SK-N-SH (cell line): ENCODE results near the gene PRX. TPM values are rescaled to one million over a fixed set of nuclear protein-coding genes. Genes with fewer than 3 reads are reported as not detected.

Experiments
- CTCF ChIA-PET: fragments of 300-600, 350-600 bp; formaldehyde crosslinking; extraction: SDS; loops from one replicate; lab custom pipeline; 2021; lab: Yijun Ruan, JAX
- POLR2A ChIA-PET: fragments of 350-600 bp; sonication (Branson Sonifier 250); formaldehyde crosslinking; extraction: SDS; loops from one replicate; lab custom pipeline; 2020; ENCODE audit warnings: antibody characterized with exemption, inconsistent platforms; lab: Yijun Ruan, JAX
- DNase-seq: peaks from one replicate; pipeline ENCODE4 v3.0.0; 2012
- H2AFZ ChIP-seq: fragments of 200-600 bp; sonication (generic); 2 replicates; pipeline ENCODE4 v1.8.1; 2016; ENCODE audit warnings: antibody characterized with exemption, mild to moderate bottlenecking, low read depth
- H3F3A ChIP-seq: fragments of 200-600 bp; sonication (generic); replicated peaks from 2 replicates; pipeline ENCODE3; 2016; ENCODE audit warnings: antibody characterized with exemption, mild to moderate bottlenecking; ENCODE audit not compliant: insufficient read depth
- H3K27ac ChIP-seq, 2 experiments: fragments of 200-500 bp in 1 of 2; fragments of 200-600 bp in 1 of 2; sonication (Bioruptor generic) in 1 of 2; sonication (generic), shearing (Covaris generic) in 1 of 2; 2 replicates each; pipeline versions ENCODE4 v1.5.1 to v1.6.1; 2014 to 2016; ENCODE audit warnings: low read depth in 2 of 2, inconsistent platforms in 1 of 2, low read length in 1 of 2, mild to moderate bottlenecking in 1 of 2, mixed read lengths in 1 of 2
- H3K27me3 ChIP-seq: fragments of 200-600 bp; sonication (generic), shearing (Covaris generic); 2 replicates; pipeline ENCODE4 v1.6.1; 2016; ENCODE audit warnings: mixed run types; ENCODE audit not compliant: insufficient read depth
- H3K36me3 ChIP-seq, 2 experiments: fragments of 200-500 bp in 1 of 2; fragments of 200-600 bp in 1 of 2; sonication (Bioruptor generic) in 1 of 2; sonication (generic) in 1 of 2; replicated peaks in 1 of 2; 2 replicates each; pipeline versions ENCODE3 to v1.5.1; 2014 to 2016; ENCODE audit warnings: low read length in 1 of 2, mild to moderate bottlenecking in 1 of 2; ENCODE audit not compliant: insufficient read depth in 2 of 2, control insufficient read depth in 1 of 2
- H3K4me1 ChIP-seq, 2 experiments: fragments of 200-500 bp in 1 of 2; fragments of 200-600 bp in 1 of 2; sonication (Bioruptor generic) in 1 of 2; sonication (generic), shearing (Covaris generic) in 1 of 2; 2 replicates each; pipeline versions ENCODE4 v1.5.1 to v1.6.1; 2014 to 2016; ENCODE audit warnings: low read depth in 1 of 2, low read length in 1 of 2, mixed run types in 1 of 2; ENCODE audit not compliant: insufficient read depth in 2 of 2, control insufficient read depth in 1 of 2
- H3K4me2 ChIP-seq: fragments of 200-600 bp; sonication (generic), shearing (Covaris generic); 2 replicates; pipeline ENCODE4 v1.6.1; 2017; ENCODE audit warnings: mixed run types
- H3K4me3 ChIP-seq, 2 experiments: fragments of 200-500 bp in 1 of 2; fragments of 200-600 bp in 1 of 2; sonication (Bioruptor generic) in 1 of 2; sonication (generic), shearing (Covaris generic) in 1 of 2; 2 replicates each; pipeline versions ENCODE4 v1.5.1 to v1.8.1; 2014 to 2016; ENCODE audit warnings: low read depth in 2 of 2, inconsistent platforms in 1 of 2, low read length in 1 of 2, mild to moderate bottlenecking in 1 of 2, mixed read lengths in 1 of 2, moderate library complexity in 1 of 2
- H3K79me2 ChIP-seq: fragments of 200-600 bp; sonication (generic); 2 replicates; pipeline ENCODE4 v1.8.1; 2017; ENCODE audit warnings: mild to moderate bottlenecking; ENCODE audit not compliant: insufficient read depth
- H3K9ac ChIP-seq: fragments of 200-600 bp; sonication (generic); 2 replicates; pipeline ENCODE4 v1.6.1; 2017; ENCODE audit warnings: mixed run types
- H3K9me2 ChIP-seq: fragments of 200-600 bp; sonication (generic); 2 replicates; pipeline ENCODE4 v1.6.1; 2017; ENCODE audit warnings: mixed run types
- H3K9me3 ChIP-seq: fragments of 200-600 bp; sonication (generic); 2 replicates; pipeline ENCODE4 v1.6.1; 2017; ENCODE audit warnings: mixed run types, mild to moderate bottlenecking, moderate library complexity
- H4K20me1 ChIP-seq: fragments of 200-600 bp; sonication (generic); 2 replicates; pipeline ENCODE4 v1.6.1; 2017; ENCODE audit warnings: mild to moderate bottlenecking, mixed run types; ENCODE audit not compliant: insufficient read depth
- CHD2 ChIP-seq: fragments of 150-350 bp; IDR thresholded peaks from 2 replicates; pipeline ENCODE4 v1.6.1; 2018; ENCODE audit warnings: low read length; ENCODE audit not compliant: partially characterized antibody
- CTCF ChIP-seq: fragments of 200-600 bp; sonication (generic); IDR thresholded peaks from 2 replicates; pipeline ENCODE4 v1.6.1; 2017; ENCODE audit warnings: antibody characterized with exemption, mild to moderate bottlenecking, moderate library complexity
- ELF1 ChIP-seq: IDR thresholded peaks from 2 replicates; pipeline ENCODE4 v1.4.0; 2012
- EP300 ChIP-seq, 2 experiments: IDR thresholded peaks; 2 replicates each; pipeline versions ENCODE4 v1.4.0 to v1.6.1; 2012; ENCODE audit warnings: borderline replicate concordance in 1 of 2, low read depth in 1 of 2, low read length in 1 of 2
- FOSL2 ChIP-seq: IDR thresholded peaks from 2 replicates; pipeline ENCODE4 v1.4.0; 2012; ENCODE audit warnings: low read depth, mild to moderate bottlenecking, moderate library complexity, borderline replicate concordance
- GABPA ChIP-seq: IDR thresholded peaks from 2 replicates; pipeline ENCODE4 v1.4.0; 2012; ENCODE audit warnings: low read depth, mild to moderate bottlenecking
- NRF1 ChIP-seq: IDR thresholded peaks from 2 replicates; pipeline ENCODE4 v1.6.1; 2012; ENCODE audit warnings: low read depth, mild to moderate bottlenecking, low read length
- RAD21 ChIP-seq: IDR thresholded peaks from 2 replicates; pipeline ENCODE4 v1.6.1; 2012; ENCODE audit warnings: mild to moderate bottlenecking, low read length
- RCOR1 ChIP-seq: fragments of 150-350 bp; IDR thresholded peaks from 2 replicates; pipeline ENCODE4 v1.6.1; 2017; ENCODE audit warnings: antibody characterized with exemption, low read length
- SIN3A ChIP-seq: IDR thresholded peaks from 2 replicates; pipeline ENCODE4 v1.6.1; 2012; ENCODE audit warnings: low read depth, mild to moderate bottlenecking, low read length, moderate library complexity, borderline replicate concordance
- SMC3 ChIP-seq: IDR thresholded peaks from 2 replicates; pipeline ENCODE4 v1.6.1; 2012; ENCODE audit warnings: low read depth, low read length, improper control_type of control experiment
- TCF12 ChIP-seq: IDR thresholded peaks from 2 replicates; pipeline ENCODE4 v1.4.0; 2012
- TEAD4 ChIP-seq: IDR thresholded peaks from 2 replicates; pipeline ENCODE4 v1.4.0; 2012; ENCODE audit warnings: mild to moderate bottlenecking, borderline replicate concordance; ENCODE audit not compliant: insufficient read depth
- USF1 ChIP-seq: IDR thresholded peaks from 2 replicates; pipeline ENCODE4 v1.4.0; 2012; ENCODE audit warnings: low read depth, borderline replicate concordance
- ZBTB33 ChIP-seq: IDR thresholded peaks from 2 replicates; pipeline ENCODE4 v1.4.0; 2012; ENCODE audit warnings: low read depth, borderline replicate concordance
- WGBS: methylation state at CpG from one replicate; pipeline ENCODE4 v1.1.6; 2017; ENCODE audit warnings: low lambda C conversion rate; 5-methylcytosine and 5-hydroxymethylcytosine counted together
- polyA plus RNA-seq, 3 experiments: library from polyadenylated mRNA; depleted of rRNA; stranded (reverse); fragments of >200 nt; gene quantifications; 2 replicates each; pipeline ENCODE4 v1.2.3, GENCODE V29; 2012
- TF ChIP-seq, protein P1 (sequence below): fragments of 150-350 bp; IDR thresholded peaks from 2 replicates; pipeline ENCODE4 v1.6.1; 2016; ENCODE audit warnings: mild to moderate bottlenecking, low read depth, low read length
- TF ChIP-seq, protein P2 (sequence below): fragments of 150-350 bp; IDR thresholded peaks from 2 replicates; pipeline ENCODE4 v1.6.1; 2017; ENCODE audit warnings: antibody characterized with exemption, low read length, low read depth, borderline replicate concordance
- TF ChIP-seq, protein P3 (sequence below): IDR thresholded peaks from 2 replicates; pipeline ENCODE4; 2012

Gene PRX
- polyA plus RNA-seq, 1 of the 3 experiments (the other 2 are of a cell fraction), result 2.2 TPM

DNA sequence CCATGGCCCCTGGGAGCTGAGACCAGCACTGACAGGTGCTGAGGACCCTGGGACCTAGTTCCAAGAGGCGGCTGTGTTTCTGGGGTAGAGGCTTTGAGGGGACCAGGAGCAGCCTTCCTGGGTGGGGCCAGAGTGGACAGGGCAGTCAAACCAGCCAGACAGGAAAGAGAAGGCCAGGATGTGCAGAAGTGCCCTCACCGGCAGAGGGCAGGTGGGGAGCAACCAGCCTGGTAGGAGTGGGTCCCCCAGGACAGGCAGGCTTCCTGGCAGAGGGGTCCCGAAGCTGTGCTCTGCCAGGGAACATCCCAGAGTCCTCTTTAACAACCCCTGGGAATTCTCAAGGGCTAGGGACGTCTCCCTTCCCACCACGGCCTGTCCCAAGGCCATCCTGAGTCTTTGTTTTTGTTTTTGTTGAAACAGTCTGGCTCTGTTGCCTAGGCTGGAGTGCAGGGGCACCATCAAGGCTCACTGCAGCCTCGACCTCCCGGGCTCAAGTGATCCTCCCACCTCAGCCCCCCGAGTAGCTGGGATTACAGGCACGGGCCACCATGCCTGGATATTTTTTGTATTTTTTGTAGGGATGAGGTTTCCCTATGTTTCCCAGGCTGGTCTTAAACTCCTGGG, 20.2 kb downstream of the PRX start:
- H2AFZ ChIP-seq, result no peak overlapping the region
- H3K27ac ChIP-seq, result no peak overlapping the region
- ChIA-PET CTCF (no interaction called here), POLR2A (no interaction called here)
- no peak overlapping the region for H3K4me3 ChIP-seq
- H3K4me1 ChIP-seq, result no peaks in the 10 kb centered on the region
- no peaks in the 10 kb centered on the region for H4K20me1 ChIP-seq
- no peaks in the 10 kb centered on the region for H3F3A ChIP-seq
- no peaks in the 10 kb centered on the region for H3K9me3 ChIP-seq
- no peaks in the 10 kb centered on the region for H3K27me3 ChIP-seq
- H3K9me2 ChIP-seq, result no peaks in the 10 kb centered on the region
- 46% methylated on average over 8 of the region's 9 CpGs for WGBS
- no peak for DNase-seq
- TF ChIP-seq RAD21 (no peak), SMC3 (no peak), TCF12 (no peak), RCOR1 (no peak), NRF1 (no peak), CTCF (no peak), SIN3A (no peak), CHD2 (no peak), EP300 (IDR thresholded peaks at IDR 0.05; ENCODE audit: borderline replicate concordance in 1 of 2, low read depth in 1 of 2, low read length in 1 of 2) (no peak), FOSL2 (no peak), ZBTB33 (no peak), TEAD4 (no peak), ELF1 (no peak), USF1 (no peak), GABPA (no peak)
- TF ChIP-seq, protein P1, sequence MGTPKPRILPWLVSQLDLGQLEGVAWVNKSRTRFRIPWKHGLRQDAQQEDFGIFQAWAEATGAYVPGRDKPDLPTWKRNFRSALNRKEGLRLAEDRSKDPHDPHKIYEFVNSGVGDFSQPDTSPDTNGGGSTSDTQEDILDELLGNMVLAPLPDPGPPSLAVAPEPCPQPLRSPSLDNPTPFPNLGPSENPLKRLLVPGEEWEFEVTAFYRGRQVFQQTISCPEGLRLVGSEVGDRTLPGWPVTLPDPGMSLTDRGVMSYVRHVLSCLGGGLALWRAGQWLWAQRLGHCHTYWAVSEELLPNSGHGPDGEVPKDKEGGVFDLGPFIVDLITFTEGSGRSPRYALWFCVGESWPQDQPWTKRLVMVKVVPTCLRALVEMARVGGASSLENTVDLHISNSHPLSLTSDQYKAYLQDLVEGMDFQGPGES, result no peak
- TF ChIP-seq, protein P2, sequence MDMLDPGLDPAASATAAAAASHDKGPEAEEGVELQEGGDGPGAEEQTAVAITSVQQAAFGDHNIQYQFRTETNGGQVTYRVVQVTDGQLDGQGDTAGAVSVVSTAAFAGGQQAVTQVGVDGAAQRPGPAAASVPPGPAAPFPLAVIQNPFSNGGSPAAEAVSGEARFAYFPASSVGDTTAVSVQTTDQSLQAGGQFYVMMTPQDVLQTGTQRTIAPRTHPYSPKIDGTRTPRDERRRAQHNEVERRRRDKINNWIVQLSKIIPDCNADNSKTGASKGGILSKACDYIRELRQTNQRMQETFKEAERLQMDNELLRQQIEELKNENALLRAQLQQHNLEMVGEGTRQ, result no peak
- TF ChIP-seq, protein P3, sequence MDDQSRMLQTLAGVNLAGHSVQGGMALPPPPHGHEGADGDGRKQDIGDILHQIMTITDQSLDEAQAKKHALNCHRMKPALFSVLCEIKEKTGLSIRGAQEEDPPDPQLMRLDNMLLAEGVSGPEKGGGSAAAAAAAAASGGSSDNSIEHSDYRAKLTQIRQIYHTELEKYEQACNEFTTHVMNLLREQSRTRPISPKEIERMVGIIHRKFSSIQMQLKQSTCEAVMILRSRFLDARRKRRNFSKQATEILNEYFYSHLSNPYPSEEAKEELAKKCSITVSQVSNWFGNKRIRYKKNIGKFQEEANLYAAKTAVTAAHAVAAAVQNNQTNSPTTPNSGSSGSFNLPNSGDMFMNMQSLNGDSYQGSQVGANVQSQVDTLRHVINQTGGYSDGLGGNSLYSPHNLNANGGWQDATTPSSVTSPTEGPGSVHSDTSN, result no peak
- H3K9ac ChIP-seq, result no peak overlapping the region
- H3K4me2 ChIP-seq, result no peak overlapping the region
- no peaks in the 10 kb centered on the region for H3K36me3 ChIP-seq
- H3K79me2 ChIP-seq, result no peaks in the 10 kb centered on the region
